ENCODE data around the gene TRIM63. TPM values are rescaled to one million over a fixed set of nuclear protein-coding genes. Genes with fewer than 3 reads are reported as not detected.

The TRIM63 gene
- total and polyA plus RNA-seq, 9 of the 15 experiments (the other 6 are each of a cell fraction or from before 2014, with no cell fraction given): 0.08 to 0.57 (median 0.36) TPM

- TF ChIP-seq RBM39 (optimal IDR thresholded peaks at IDR 0.05; ENCODE audit: low read depth, low read length) (no peak), ZBTB7A (IDR thresholded peaks at IDR 0.05; ENCODE audit: borderline replicate concordance, control insufficient read depth, low read depth, low read length) (no peak), KDM4B (IDR thresholded peaks at IDR 0.05; ENCODE audit: borderline replicate concordance in 2 of 2, low read depth in 1 of 2) (no peak), SFPQ (IDR thresholded peaks at IDR 0.05; ENCODE audit: low read depth, low read length) (no peak), RAD21 (CRISPR knock-in tag; conservative IDR thresholded peaks at IDR 0.05 in 1 of 2, IDR thresholded peaks at IDR 0.05 in 1 of 2) (no peak), CGGBP1 (CRISPR knock-in tag; IDR thresholded peaks at IDR 0.05) (no peak), STAG1 (CRISPR knock-in tag; IDR thresholded peaks at IDR 0.05; ENCODE audit: borderline replicate concordance) (no peak), PRDM10 (IDR thresholded peaks at IDR 0.05; ENCODE audit: partially characterized antibody) (no peak), BRF2 (IDR thresholded peaks at IDR 0.05; ENCODE audit: borderline replicate concordance, insufficient read depth, insufficient read length) (no peak), GTF2F1 (IDR thresholded peaks at IDR 0.05; ENCODE audit: low read depth, low read length) (no peak)
Observed at GRCh38 chr1:26015358-26015757, 52.1 kb downstream of the TRIM63 start (continued).
